Tibial nerve (tissue), 3 donors: ENCODE results near the gene B4GALT5.

ENCODE experiments used
- CTCF ChIP-seq, 5 experiments: fragments of 200-600 bp in 3 of 5; fragments of 450-650 bp in 2 of 5; sonication (generic) in 3 of 5; IDR thresholded peaks; one replicate each; pipeline ENCODE4 v1.5.1; 2016 to 2019; ENCODE audit warnings: antibody characterized with exemption in 5 of 5, mild to moderate bottlenecking in 3 of 5, moderate library complexity in 2 of 5
- POLR2A ChIP-seq, 2 donors: fragments of 450-650 bp; IDR thresholded peaks; one replicate each; pipeline ENCODE4 v1.6.1; 2017; ENCODE audit warnings: antibody characterized with exemption in 2 of 2, mild to moderate bottlenecking in 2 of 2, moderate library complexity in 2 of 2

- TF ChIP-seq CTCF (IDR thresholded peaks at IDR 0.05), result no peak
- no peak for TF ChIP-seq POLR2A (IDR thresholded peaks at IDR 0.05)
These were observed 99.2 kb downstream of the B4GALT5 start for GRCh38 chr20:49614338-49615050.
